Measurements from ENCODE around the gene ME2.
"Not testable (repeated sequence)": the region's sequence is repeated elsewhere in the genome, so short reads cannot be mapped to it uniquely, and the experiment has no call there.

The ME2 gene

DNA sequence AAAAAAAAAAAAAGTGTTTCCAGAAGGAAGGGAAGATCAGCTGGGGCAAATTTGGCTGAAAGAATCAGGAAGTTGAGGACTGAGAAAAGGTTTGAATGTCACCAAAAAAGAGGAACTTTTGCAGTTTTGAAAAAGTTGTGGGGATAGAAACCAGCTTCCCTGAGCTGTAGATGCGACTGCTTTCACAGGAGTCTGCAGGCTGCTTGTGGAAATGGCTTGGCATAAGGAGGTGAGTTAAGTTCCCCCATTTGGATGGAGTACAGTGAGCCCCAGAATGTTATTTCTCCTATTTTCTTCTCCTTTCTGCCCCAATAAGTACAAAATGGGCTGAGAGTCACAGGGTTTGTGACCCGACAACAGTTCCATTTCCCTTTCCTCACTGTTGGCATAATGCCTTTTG, 16.5 kb upstream of the ME2 start:
- DNase-seq = no peak

DNA sequence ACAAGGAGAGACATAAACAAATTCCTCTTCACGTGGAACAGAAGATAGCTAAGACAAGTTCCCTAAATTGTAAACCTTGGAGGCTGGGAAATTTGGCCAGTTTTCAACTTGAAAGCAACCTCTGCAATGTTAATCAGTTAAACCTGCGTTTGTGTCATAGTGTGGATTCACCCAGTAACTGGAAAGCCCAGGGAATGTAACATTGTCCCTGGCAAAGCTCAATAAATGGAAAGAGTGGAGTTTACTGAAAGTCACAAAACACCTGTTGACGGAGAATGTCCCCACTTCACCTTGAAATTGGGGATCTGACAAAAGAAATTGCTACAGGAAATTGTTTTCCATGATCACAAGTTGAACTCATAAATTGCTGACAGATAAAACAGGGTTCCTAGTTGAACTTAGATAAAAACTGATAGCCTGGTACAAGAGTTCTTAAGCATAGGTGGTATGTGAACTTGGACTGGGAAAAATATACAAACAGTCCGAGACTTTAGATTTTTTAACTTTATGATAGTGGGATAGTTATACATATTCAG, 15.0 kb upstream of the ME2 start:
- DNase-seq = no peak

DNA sequence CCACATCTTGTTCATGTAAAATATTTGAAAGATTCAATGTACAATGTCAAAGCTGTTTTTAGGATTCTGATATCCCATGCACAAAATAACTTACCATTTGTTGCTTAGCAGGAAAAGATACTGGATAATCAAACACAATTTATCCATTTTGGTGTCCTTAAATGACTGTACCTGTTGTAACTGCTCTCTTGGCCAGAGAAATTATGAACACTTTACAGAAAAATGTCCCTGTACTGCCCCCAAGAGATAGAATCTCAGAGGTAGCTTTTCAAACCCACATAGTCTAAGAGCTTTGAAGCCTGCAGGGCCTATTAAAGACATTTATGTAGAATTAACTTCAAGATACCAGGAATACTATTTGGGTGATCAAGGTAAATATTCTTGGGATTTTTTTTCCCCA, 12.2 kb upstream of the ME2 start:
- DNase-seq = peak; percentile 66

DNA sequence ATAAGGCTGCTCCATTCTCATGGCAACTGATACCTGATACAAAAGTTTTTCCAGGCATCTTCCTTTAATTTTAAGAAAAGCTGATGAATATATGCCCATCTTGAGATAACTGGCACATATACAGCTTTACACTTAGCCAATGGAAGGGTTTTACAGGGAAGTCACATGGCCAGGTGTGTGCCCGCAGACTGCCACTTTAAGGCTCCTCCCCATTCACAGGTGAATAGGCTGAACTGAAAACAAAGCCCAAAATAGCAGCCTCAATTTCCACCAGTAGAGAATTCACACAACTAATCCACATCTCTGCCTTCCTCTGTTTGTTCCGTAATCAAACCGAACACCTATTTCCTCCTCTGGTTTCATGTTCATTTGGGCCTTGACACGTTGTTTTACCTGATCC, 9.8 kb upstream of the ME2 start:
- peak; percentile 39 for DNase-seq

DNA sequence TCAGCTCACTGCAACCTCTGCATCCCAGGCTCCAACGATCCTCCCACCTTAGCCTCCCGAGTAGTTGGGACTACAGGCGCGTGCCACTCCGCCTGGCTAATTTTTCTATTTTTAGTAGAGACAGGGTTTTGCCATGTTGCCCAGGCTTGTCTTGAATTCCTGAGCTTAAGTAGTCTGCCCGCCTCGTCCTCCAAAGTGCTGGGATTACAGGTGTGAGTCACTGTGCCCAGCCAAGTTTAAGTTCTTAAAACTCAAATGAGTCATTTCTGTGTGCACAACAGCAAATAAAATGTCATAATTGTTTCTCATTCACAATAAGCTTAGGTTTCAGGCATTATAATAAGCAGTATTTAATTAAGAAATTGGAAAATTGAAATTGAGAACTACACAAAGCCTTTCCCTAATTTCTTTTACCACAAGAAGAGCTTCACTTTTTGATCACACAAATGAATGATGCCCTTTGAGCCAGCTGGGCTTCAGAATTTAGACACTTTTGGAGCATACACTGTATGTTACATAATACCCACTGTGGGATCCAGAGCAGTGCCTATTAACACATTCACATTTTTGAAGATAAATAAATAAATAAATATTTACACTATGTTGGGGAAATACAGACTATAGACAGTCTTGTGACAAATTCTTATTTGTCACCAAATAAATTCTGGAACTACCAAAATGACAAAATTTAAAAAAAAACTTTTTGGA, 8.6 kb upstream of the ME2 start:
- DNase-seq = peak; percentile 75

DNA sequence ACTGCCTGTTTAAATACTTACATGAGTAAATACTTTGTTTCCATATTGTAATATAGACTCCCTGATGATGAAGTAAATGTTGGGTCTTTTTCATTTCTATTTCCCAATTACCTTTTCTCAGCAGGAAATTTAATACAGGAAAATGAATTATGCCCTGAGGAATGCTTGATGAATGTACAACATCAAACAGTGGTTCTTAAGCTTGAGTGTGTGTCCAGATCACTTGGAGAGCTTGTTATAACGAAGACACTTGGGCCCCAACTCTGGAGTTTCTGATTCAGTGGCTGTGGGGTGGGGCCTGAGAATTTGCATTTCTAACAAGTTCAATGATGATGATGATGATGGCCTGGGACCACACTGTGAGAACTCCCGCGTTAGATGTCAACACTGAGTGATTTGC, 7.1 kb upstream of the ME2 start:
- no peak for DNase-seq

DNA sequence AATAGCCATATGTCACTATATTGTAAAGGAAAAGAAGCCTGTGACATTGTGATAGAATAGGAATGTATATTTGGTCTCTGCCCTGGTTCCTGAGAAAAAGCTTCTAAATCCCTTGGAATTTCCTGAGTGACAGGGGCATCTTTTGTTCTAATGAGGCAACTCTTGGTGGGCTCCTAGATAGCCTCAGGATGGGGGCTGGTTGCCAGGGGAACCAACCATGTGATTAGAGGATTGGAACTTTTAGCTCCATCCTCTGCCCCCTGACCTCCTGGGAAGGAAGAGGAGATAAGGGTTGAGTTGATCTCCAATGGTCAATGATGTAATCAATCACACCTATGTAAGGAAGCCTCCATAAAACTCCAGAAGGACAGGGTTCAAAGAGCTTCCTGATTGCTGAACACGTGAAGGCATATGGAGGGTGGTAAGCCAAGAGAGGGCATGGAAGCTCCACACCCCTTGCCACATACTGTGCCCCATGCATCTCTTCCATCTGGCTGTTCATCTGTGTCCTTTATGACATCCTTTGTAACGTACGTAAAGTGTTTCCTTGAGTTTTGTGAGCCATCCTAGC, 2.9 kb upstream of the ME2 start:
- DNase-seq = no peak

- no peak for DNase-seq
These were observed 1.2 kb upstream of the ME2 start for GRCh38 chr18:50877545-50878265.

GRCh38 chr18:50879302-50880118, 592 bp downstream of the ME2 start:
- peak; percentile 88 for DNase-seq

DNA sequence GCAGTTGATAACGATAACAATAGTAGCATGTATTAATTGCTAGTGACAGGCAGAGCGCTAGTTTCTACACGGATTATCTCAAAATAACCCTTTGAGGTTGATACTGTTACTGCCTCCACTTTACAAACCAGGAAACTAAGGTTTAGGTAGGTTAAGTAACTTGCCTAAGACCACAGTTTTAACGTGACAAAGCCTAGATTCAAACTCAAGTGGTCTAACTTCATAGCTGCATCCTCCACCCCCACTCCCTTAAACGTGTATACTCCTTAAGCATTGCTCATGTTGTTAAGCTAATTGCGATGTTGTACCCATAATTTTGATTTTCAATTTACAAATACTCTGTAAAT, 1.2 kb downstream of the ME2 start:
- peak; percentile 57 for DNase-seq

DNA sequence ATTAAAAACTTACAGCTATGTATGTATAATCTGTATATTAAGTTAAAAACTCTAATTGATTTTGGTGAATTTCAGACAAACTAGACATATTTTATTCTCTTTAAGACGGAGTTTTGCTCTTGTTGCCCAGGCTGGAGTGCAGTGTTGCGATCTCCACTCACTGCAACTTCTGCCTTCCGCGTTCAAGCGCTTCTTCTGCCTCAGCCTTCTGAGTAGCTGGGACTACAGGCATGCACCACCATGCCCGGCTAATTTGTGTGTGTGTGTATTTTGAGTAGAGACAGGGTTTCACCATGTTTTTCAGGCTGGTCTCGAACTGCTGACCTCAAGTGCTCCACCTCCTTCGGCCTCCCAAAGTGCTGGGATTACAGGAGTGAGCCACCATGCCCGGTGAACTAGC, 2.0 kb downstream of the ME2 start:
- DNase-seq = not testable (repeated sequence)

DNA sequence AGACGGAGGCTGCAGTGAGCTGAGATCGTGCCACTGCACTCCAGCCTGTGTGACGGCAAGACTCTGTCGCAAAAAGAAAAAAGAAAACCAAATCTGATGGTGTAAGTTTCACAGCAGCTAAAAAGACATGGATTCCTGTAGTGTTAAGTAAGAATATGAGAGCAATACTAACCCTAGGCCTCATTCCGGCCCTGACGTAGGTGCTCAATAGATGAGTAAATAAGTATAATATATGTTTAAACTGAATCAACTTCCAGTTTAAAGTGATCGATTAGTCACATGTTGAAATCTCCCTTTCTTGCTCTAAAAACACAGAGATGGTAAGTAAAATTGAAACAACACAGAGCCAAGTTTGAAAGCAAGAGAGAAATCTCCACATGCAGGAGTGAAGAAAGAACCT, 8.0 kb downstream of the ME2 start:
- no peak for DNase-seq

DNA sequence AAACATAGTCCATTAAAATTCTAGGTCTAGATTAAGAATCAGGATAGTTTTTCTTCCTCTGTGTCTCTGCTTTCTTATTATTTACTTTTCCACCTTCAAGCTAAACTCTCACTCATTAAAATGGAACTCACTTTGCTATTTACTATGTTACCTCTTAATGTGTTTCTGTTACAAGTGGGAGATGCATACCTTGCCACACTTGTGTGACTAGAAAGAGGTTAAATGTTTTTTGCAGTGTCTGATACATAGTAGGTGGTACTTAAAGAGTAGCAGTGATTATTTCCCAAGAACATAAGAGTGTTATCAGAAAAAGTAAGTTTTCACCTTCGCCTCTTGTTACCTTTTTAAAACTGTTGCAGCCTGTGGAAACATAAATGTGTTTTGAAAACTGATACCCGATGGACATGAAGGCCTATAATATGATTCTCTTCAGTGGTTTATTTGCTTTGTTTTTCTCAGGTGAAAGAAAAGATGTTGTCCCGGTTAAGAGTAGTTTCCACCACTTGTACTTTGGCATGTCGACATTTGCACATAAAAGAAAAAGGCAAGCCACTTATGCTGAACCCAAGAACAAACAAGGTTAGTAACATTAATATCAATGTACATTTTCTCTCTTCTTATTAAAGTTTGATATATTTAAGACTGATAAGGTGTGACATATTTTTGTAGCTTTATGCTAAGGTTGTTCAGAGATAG, 16.6 kb downstream of the ME2 start:
- peak; percentile 72 for DNase-seq

DNA sequence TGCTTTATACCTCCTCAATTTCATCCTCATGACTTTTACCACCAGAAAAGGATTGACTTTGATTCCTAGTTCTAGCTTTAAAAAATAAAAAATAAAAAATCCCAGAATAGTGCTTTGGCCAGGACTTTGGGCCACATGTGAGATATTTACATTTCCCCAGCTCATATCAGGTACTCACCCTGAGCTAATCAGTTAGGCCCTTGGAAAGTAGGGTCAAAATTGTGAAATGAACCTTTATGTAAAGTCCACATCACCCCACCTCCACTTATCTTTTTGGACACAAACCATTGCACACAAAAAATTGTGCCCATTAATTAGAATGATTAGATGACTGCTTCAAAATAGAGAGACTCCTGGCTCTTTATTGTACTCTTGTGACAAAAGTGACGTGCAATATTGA, 17.2 kb downstream of the ME2 start:
- peak; percentile 24 for DNase-seq

GRCh38 chr18:50898919-50899318, 20.0 kb downstream of the ME2 start:
- DNase-seq = no peak

- peak; percentile 92 for DNase-seq
These were observed 23.9 kb downstream of the ME2 start for GRCh38 chr18:50902797-50903196.

DNA sequence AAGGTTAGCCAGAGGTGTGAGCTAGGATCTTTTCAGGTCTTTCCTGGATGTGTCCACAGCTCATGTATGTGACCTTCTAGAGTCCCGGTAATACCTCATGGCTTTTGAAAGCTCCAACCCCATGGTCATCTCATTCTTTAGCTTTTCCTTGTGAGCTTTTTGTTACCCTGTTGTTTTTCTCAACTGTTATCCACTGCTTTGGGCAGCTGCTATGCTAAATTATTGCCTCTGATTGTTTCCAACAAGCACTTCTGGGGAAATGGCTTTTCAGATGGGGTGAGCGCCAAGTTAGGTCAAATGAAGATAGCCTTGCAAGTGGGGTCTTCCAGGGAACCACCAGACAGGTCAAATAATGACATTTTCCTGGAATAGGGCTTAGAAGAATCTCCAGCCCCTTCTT, 27.9 kb downstream of the ME2 start:
- no peak for DNase-seq

- no peak for DNase-seq
These were observed 30.3 kb downstream of the ME2 start for GRCh38 chr18:50909261-50909660.

DNA sequence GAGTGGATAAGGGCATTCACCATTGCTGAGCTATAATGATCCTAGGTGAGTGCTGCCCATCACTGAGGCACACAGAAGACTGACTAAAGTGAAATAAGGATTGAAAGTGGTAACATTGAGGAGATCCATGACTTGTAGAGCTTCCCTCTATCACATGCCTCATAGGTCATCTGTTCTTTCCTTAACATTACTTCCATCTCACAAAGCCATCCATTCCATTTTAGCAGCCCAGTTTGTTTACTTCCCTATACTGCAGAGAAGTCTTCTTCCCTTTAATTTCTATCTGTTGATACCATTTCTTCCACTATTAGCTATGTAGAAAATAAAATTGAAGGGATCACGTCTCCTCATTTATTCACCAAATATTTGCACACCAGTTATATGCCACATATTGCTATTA, 32.1 kb downstream of the ME2 start:
- DNase-seq = no peak

- no peak for DNase-seq
These were observed 38.1 kb downstream of the ME2 start for GRCh38 chr18:50917021-50917420.

- no peak for DNase-seq
These were observed 39.2 kb downstream of the ME2 start for GRCh38 chr18:50918153-50918552.

DNA sequence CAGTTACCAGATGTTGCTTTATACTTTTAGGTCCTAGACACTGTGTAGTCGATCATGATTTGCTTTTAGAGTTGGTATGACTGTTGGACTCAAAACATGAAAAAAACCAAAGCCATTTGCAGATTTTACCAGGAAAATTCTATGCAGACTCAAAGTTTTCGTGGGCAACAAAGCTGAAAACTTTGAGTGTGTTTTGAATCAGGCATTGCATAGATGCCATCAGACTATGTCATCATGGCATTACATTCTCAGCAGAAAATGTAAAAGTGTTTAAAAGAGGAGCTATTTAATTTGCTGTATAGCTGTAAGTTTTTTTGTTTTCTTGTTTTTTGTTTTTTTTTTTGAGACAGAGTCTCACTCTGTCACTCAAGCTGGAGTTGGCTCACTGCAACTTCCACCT, 45.5 kb downstream of the ME2 start:
- DNase-seq = no peak

DNA sequence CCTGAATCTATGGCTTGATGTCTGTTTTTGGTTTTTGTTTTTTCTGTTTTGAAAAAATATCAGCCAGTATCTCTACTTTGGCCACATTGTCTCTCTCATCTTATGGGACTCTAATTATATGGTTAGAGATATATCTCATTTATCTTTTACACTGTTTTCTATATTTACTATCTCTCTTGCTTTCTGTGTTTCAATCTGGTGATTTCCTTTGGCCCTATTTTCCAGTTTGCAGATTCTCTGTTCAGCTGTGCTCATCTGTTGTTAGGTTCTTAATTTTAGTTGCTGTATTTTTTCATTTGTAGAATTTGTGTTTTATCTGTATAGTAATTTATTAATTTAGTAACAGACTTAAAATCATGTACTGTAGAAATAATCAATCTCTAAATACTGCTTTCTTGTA, 47.6 kb downstream of the ME2 start:
- DNase-seq = no peak
